ENCODE measurements around the gene LPA.

The LPA gene

GRCh38 chr6:160509610-160510009 is 154.5 kb downstream of the LPA start:
- DNase-seq: no peak

GRCh38 chr6:160508599-160508998 is 155.5 kb downstream of the LPA start:
- no peak for DNase-seq

DNA sequence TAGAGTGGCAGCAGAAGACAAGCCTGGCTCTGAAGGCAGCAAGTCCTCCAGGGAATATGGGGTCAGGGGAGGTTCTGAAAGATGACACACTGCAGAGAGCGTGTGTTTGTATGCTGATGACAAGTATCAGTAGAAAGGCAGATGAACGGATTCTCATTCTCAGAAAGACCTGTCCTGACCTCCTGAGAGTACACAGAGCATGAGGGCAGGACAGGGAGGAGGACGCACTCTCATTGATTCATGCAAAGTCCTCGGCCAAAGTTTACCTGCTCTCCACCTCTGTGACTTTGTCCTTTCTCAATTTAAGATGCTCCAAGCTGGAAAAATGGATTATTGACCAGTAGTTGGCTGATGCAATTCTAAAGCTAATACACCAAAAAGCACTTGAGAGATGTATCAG is 156.7 kb downstream of the LPA start:
- DNase-seq: no peak

DNA sequence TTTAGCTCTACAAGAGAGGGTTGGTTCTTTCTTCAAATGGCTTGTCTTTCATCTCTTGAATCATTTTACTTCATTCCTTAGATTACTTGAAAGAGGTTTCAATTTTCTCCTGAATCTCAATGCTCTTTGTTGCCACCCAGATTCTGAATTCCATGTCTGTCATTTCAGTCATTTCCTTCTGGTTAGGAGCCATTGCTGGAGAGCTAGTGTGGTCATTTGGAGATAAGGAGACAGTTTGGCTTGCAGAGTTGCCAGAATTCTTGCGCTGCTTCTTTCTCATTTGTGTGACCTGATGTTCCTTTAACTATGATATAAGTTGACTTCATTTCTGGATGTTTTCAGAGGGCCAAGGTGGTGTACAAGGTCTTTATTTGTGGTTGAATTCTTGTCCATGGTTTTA is 158.1 kb downstream of the LPA start:
- no peak for DNase-seq

- DNase-seq: no peak
These were observed 163.4 kb downstream of the LPA start for GRCh38 chr6:160500639-160501038.

DNA sequence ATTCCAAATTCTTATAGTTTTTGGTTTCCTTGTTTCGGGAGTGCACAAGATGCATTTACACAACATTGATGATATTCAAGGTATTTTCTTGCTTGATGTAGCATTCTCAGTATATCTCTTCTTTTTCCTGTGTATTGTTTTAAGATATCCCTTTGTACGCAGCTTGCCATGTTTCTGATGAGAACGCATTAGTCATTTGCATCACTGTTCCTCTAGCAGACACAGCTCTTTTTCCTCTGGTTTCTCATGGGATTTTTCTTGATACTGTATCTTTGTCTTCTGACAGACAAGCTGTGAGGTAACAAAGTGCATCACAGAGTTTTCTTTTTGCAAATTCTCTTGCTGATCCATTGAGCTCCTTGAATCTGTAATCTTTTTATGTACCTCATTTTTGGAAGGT is 169.5 kb downstream of the LPA start:
- DNase-seq: no peak

GRCh38 chr6:160489091-160489490 is 175.0 kb downstream of the LPA start:
- DNase-seq: no peak

DNA sequence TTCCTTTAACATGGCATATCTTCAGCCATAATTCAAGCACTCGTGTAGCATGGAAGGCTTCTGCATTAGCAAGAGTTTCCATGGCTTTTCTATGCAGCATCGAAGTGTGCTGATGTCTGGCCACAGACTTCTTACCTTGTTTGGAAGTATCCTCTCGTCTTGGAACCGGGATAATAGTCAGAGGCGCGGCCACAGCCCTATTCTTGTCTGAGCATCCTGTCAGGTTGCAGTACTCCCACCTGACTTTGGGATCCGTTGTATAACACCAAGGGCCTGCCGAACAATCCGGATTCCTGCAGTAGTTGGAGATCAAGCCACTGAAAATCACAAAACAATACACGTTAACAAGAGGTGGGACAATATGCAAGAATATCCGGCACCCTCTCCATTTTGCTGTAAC is 177.0 kb downstream of the LPA start:
- DNase-seq: no peak
